ENCODE data around the gene FOXS1.

Gene FOXS1

GRCh38 chr20:31808481-31808880 lies 36.9 kb downstream of the FOXS1 start:
- no peak for TF ChIP-seq POLR2AphosphoS5 (IDR thresholded peaks at IDR 0.05; ENCODE audit: low read depth)
- no peak for DNase-seq (ENCODE audit: low read depth in 1 of 2, low spot score in 1 of 2)
- Histone ChIP-seq H3K27ac (replicated peaks) (no peak overlapping the region), H3K4me3 (replicated peaks; ENCODE audit: insufficient read depth, low read length) (no peak overlapping the region), H3K27me3 (ENCODE audit: insufficient read depth, poor library complexity, severe bottlenecking) (no peaks in the 10 kb centered on the region)

- Histone ChIP-seq H3K27ac (replicated peaks) (peak overlapping the region; percentile 63), H3K4me3 (replicated peaks; ENCODE audit: insufficient read depth, low read length) (no peak overlapping the region), H3K27me3 (ENCODE audit: insufficient read depth, poor library complexity, severe bottlenecking) (no peaks in the 10 kb centered on the region)
- TF ChIP-seq REST (IDR thresholded peaks at IDR 0.05; ENCODE audit: insufficient replicate concordance, low read depth) (no peak), POLR2AphosphoS5 (IDR thresholded peaks at IDR 0.05; ENCODE audit: low read depth) (0 out of 2 replicates have a peak, but pooled peaks have one; percentile 14), CTCF (IDR thresholded peaks at IDR 0.05; ENCODE audit: insufficient read depth, low read length) (no peak), SPI1 (IDR thresholded peaks at IDR 0.05; ENCODE audit: borderline replicate concordance, low read depth) (no peak; the same call in 1 of the 2 replicates), GABPA (IDR thresholded peaks at IDR 0.05; ENCODE audit: low read depth) (no peak)
- peak; percentile 28 to 78 for DNase-seq (ENCODE audit: low read depth in 1 of 2, low spot score in 1 of 2)
These were observed 38.6 kb downstream of the FOXS1 start for GRCh38 chr20:31806564-31807355.

- H3K4me3 ChIP-seq (replicated peaks; ENCODE audit: insufficient read depth, low read length), result no peak overlapping the region
- H3K27me3 ChIP-seq (ENCODE audit: insufficient read depth, poor library complexity, severe bottlenecking), result no peaks in the 10 kb centered on the region
- no peak for TF ChIP-seq GABPA (IDR thresholded peaks at IDR 0.05; ENCODE audit: low read depth)
- TF ChIP-seq SPI1 (IDR thresholded peaks at IDR 0.05; ENCODE audit: borderline replicate concordance, low read depth), result peak; percentile 27; the same call in 1 of the 2 replicates
- DNase-seq (ENCODE audit: low read depth in 1 of 2, low spot score in 1 of 2), result no peak
- H3K27ac ChIP-seq (replicated peaks), result no peak overlapping the region
These were observed 41.7 kb downstream of the FOXS1 start for GRCh38 chr20:31803552-31804291.

GRCh38 chr20:31801508-31801907 lies 43.9 kb downstream of the FOXS1 start:
- TF ChIP-seq GABPA (IDR thresholded peaks at IDR 0.05; ENCODE audit: low read depth) (no peak), SPI1 (IDR thresholded peaks at IDR 0.05; ENCODE audit: borderline replicate concordance, low read depth) (no peak), POLR2AphosphoS5 (IDR thresholded peaks at IDR 0.05; ENCODE audit: low read depth) (no peak), REST (IDR thresholded peaks at IDR 0.05; ENCODE audit: insufficient replicate concordance, low read depth) (no peak), CTCF (IDR thresholded peaks at IDR 0.05; ENCODE audit: insufficient read depth, low read length) (no peak)
- Histone ChIP-seq H3K4me3 (replicated peaks; ENCODE audit: insufficient read depth, low read length) (no peak overlapping the region), H3K27me3 (ENCODE audit: insufficient read depth, poor library complexity, severe bottlenecking) (no peaks in the 10 kb centered on the region), H3K27ac (replicated peaks) (no peak overlapping the region)
- no peak for DNase-seq (ENCODE audit: low read depth in 1 of 2, low spot score in 1 of 2)
